AG08395 (cell line): ENCODE measurements around the gene ISLR.

Experiments
- DNase-seq: peaks from one replicate; pipeline ENCODE4 v3.0.0; 2012; ENCODE audit warnings: mixed read lengths, low spot score

The ISLR gene

GRCh38 chr15:74194572-74195559, 21.4 kb downstream of the ISLR start:
- DNase-seq: no peak

DNA sequence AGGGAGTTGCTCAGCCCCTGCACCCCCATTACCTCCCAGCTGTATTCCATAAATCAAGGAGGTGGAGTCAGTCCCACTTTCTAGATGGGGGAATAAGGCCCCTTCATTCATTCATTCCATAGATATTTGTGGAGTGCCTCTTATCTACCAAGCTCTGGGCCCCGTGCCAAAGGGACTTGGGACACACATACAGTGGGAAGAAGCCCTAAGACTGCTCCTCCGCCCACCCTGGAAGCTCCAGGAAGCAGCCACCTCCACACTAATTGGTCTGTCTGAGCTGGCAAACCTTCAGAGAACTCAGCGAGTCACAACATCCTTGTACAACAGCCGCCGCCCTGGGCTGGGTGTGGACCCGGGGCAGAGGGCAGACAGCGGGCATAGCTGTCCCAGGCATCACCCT, 22.7 kb downstream of the ISLR start:
- peak; percentile 89 for DNase-seq

GRCh38 chr15:74197176-74197965, 23.9 kb downstream of the ISLR start:
- DNase-seq: no peak

DNA sequence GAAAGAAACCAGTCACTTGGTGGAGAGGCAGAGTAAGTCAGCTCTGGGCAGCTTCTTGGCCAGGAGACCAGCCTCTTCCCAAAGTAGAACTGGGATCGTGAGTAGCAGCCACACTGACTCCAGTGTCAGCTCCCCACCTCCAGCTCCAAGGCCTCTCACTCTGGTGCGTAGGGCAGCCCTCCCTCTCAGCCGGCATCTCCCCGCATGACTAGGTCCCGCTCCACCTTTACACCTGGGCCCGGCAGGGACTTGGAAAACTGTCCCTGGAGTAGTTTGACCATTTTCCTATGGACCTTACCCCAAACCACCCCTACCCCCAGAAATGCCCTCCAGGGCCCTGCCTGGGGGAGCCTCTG, 25.8 kb downstream of the ISLR start:
- DNase-seq: no peak

- peak; percentile 75 for DNase-seq
These were observed 26.9 kb downstream of the ISLR start for GRCh38 chr15:74200412-74200815.

DNA sequence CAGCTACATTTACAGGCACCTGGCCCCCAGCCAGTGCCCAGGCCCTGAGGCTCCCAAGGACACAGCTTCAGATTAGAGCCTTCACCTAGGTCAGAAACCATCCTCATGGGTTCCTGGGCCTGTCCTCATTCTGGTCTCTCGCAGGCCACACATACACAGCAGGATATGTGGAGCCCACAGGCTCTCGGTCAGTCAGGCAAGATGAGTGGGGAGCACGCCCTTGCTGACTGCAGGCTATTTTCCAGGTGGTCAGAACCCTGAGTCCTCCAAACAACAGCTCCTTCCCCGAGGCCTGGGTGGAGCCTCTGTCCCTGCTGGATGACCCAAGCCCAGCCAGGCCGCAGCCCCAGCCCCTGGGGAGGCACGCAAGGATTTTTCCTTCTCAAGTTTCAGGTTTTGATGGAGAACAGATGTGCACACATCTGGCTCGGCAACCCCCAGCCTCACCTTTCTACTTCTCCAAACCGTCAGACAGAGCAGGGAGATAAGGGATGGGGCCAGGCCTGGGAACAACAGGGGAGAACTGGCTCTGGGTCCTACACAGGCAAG, 27.4 kb downstream of the ISLR start:
- DNase-seq: peak; percentile 50

GRCh38 chr15:74201710-74202420, 28.4 kb downstream of the ISLR start:
- no peak for DNase-seq

- DNase-seq: no peak
These were observed 29.2 kb downstream of the ISLR start, which contains the start of gene STRA6 for GRCh38 chr15:74202452-74203401. Gene STRA6, minus strand, starts transcription at chr15:74202787. Its CDS starts 520 bp downstream, at chr15:74202267.

GRCh38 chr15:74203914-74204431, 30.5 kb downstream of the ISLR start:
- peak; percentile 34 for DNase-seq

GRCh38 chr15:74205582-74205947, 32.1 kb downstream of the ISLR start:
- no peak for DNase-seq

DNA sequence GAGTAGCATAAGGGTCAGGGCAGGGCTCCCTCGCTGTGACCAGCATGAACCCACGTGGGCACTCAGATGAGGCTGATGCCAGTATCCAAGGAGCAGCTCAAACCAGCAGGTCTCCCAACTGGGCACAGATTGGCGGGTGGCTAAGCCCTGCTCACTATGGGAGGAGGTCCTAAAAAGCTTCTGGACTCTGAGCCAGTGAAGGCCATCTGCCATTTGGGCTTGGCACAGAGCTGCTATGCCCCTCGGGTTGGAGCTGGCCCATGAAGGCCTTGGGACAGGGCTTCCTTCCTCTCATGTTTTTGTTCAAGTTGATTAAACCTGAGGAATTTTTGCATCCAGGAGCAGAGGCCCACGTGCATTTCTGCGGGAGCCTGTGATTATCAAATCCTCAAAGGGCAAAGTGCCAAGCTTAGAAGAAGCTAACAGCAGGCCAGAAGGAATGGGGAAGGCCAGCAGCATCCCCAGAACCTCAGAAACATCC, 33.3 kb downstream of the ISLR start:
- DNase-seq: no peak

- no peak for DNase-seq
These were observed 34.3 kb downstream of the ISLR start for GRCh38 chr15:74207652-74208440.

DNA sequence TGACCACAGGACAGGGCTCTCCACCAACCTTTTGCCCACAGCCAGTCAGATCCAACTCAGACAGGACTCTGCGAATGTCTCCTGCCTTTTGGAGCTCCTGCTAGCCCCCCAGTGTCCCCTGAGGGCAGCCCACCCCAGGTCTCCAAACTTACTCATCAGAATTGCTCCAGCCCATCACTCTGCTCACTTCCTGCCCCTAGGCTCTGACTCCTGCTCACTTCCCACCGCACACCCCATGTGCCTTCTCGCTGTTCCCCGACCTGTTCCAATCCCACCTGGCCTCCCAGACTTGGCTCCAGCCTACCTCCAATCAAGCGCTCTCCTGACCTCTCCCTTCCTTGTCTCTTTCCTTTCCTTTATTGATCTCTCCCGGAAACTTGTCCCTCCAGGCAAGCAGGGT, 35.0 kb downstream of the ISLR start:
- no peak for DNase-seq

DNA sequence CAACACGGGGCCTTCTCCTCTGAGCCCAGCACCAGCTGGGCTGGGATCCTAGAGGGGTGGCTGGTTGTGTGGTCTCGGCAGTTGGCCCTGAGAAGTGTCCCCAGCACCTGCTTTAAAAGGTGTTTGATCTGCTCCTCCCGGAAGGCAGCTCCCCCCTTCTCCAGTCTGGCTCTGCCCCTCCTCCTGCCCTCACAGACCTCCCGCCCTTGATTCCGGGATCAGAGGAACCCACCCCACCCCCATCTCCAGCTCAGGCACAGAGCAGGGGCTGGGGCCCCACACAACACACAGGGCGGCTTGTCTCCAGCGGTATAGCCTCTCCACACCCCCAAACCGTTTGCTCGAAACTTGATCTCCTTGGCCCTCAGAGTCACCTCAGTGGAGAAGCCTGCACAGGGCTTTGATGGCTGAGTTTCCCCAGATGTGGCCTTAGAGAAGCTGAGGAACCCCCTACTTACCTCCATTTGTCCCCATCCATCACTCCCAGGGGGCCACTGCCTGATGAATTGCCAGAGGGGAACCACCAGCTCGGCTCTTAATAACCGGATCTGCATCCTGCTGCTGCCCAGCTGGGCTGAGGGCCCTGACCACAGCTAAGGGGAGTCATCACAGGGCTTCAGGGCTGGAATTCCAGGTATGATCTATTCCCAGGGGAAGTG, 35.5 kb downstream of the ISLR start:
- peak; percentile 35 for DNase-seq

- DNase-seq: no peak
These were observed 36.0 kb downstream of the ISLR start for GRCh38 chr15:74209560-74209958.

DNA sequence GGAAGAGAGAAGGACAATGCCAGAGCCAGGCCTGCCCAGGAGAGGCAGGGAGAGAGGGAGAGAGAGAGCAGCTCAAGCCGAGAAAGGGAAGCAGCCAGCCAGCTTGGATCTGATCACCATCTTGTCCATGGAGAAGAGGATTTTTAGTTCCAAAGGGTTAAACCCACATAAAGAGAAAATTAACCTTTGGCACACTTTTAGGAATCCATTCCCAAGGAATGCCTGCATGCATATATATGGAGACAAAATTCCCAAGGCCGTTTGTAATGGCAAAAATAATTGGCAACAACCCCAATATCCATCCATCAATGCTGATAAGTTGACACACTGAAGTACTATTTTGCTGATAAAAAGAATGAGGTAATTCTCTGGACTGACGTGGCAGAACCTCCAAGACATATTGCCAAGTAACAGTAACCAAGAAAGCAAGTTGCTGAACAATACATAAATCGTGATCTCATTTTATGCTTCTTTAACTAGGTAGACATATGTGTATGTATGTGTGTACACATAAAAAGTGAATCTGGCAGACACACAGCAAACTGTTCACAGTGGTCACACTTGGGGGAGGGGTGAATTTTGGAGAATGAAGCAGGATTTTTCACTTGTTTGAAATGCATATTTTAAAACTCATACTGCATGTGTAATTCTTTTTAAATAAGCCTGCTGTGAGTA, 36.6 kb downstream of the ISLR start:
- peak; percentile 48 for DNase-seq

DNA sequence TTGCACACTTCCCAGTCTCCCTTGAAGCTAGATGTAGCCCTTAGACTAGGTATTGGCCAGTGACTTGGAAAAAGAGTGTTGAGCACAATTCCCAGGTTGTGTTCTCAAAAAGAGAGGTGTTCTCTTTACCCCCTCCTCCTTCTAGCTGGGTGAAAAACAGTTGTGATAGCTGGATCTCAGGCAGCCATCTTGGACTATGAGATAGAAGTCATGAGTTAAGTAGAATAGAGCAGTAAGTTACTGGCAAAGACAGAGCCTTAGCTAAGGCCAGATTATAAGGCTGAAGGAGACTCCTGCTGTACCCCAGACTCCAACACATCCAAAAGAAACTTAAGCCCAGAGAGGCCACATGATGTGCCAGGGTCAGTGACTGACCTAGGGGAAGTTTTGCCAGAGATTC, 37.2 kb downstream of the ISLR start:
- no peak for DNase-seq

DNA sequence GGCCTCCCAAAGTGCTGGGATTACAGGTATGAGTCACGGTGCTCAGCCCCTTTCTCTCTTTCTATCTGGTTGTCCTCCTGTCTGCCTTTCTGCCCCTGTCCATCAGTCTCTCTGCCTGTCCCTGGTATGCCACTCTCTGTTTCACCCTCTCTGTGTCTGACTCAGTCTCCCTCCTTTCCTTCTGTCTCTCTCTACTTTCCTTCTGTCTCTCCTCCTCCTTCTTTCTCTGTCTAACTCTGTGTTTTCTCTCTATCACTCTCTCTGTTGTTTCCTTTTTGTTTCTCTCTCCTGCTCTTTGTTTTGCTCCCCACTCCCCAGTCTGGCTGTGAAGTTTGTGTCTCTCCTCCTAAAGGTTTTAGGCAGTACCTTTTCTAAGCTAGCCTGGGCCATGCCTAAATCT, 38.1 kb downstream of the ISLR start:
- no peak for DNase-seq

- DNase-seq: no peak
These were observed 39.0 kb downstream of the ISLR start for GRCh38 chr15:74212494-74212893.
